ENCODE data around the gene ADGRB2.

GRCh38 chr1:31735571-31735970, 28.6 kb downstream of the ADGRB2 start:
- TF ChIP-seq CTCF (IDR thresholded peaks at IDR 0.05) (no peak), EP300 (IDR thresholded peaks at IDR 0.05) (no peak), POLR2A (IDR thresholded peaks at IDR 0.05) (no peak)
